Measurements from ENCODE around the gene TUBB2A.

- TF ChIP-seq ZNF274 (IDR thresholded peaks at IDR 0.05; ENCODE audit: low read depth, low read length) (no peak), SUZ12 (IDR thresholded peaks at IDR 0.05; ENCODE audit: extremely low read depth, insufficient read depth, insufficient read length) (no peak)
These were observed 45.8 kb upstream of the TUBB2A start for GRCh38 chr6:3202999-3203696.

Measured in NT2/D1 (cell line).